GM19025 (cell line): ENCODE measurements around the gene INO80D.

Source experiments
- ATAC-seq: cut with Tn5 transposase; IDR thresholded peaks from one replicate; pipeline ENCODE4 v1.9.1; 2021; ENCODE audit warnings: mild to moderate bottlenecking, low read depth, moderate library complexity; ENCODE audit not compliant: unreplicated experiment

INO80D gene

GRCh38 chr2:205947621-205948495 lies 138.1 kb downstream of the INO80D start:
- ATAC-seq: peak; percentile 77

- ATAC-seq: no peak
These were observed 139.7 kb downstream of the INO80D start for GRCh38 chr2:205946226-205946625.
